Activated CD4-positive, alpha-beta T cell treated with anti-CD3 and anti-CD28 coated beads for 1 hour (primary cell): Measurements from ENCODE around the gene INSRR.

Source experiments
- DNase-seq: peaks from one replicate; pipeline ENCODE4 v3.0.0-alpha.2; 2020

Gene INSRR

DNA sequence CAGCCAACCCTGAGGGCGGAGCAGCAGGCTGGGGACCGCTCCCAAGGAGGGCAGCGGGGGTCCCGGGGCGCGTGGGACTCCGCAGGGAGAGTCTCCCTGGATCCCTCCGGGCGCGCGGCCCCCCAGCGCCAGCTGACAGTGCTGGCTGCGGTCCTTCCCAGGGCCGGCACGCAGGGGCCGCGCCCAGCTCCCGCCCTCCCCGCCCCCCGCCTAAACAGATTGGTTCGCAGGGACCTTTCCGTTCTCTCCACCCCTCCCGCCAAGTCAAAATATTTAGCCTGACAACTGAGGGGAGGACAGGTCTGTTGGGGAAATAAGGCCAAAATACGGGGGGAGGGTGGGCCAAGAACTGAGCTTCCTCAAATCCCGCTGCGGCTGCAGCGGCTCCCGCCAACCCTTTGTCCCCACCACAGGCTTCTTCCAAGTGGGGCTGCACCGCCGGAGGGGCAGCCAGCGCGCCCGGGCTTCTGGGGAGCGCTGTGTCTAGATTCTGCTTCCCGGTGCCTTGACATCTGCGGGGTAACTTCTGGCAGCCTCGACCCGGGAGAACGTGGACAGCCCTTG, at the start of gene INSRR:
INSRR (minus strand) TSS at position 159 of the 564 bp plus-strand sequence. CDS start 496 bp downstream, outside the sequence.
- DNase-seq: no peak

DNA sequence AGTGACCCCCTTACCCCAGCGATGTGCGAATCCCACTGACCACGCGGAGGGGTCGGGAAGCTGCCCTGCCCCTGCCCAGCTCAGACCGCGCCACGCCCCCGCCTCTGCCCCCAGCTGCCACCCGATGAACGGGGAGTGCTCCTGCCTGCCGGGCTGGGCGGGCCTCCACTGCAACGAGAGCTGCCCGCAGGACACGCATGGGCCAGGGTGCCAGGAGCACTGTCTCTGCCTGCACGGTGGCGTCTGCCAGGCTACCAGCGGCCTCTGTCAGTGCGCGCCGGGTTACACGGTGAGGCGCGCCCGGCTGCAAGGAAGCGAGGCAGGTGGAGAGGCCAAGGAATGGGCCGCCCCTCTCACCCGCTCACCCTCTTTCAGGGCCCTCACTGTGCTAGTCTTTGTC, 49.6 kb upstream of the INSRR start:
- DNase-seq: no peak

DNA sequence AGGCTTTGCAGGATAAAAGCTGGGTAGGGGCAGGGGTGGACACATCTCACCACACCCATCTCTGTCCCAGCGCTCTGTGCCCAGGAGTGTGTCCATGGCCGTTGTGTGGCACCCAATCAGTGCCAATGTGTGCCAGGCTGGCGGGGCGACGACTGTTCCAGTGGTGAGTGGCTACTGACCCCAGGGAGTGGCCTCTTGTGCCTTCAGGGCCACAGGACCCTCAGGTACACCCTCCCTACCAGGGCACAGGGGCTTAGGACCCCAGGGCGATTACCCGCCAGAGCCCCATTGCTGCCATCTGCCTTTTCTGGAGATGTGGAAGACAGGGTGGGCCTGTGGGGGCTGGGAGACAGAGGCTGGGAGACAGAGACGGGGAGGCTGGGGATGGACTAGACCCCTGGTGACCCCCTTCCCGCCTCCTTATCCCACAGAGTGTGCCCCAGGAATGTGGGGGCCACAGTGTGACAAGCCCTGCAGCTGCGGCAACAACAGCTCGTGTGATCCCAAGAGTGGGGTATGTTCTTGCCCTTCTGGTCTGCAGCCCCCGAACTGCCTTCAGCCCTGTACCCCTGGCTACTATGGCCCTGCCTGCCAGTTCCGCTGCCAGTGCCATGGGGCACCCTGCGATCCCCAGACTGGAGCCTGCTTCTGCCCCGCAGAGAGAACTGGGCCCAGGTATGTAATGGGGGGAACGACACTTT, 47.4 kb upstream of the INSRR start:
- no peak for DNase-seq

DNA sequence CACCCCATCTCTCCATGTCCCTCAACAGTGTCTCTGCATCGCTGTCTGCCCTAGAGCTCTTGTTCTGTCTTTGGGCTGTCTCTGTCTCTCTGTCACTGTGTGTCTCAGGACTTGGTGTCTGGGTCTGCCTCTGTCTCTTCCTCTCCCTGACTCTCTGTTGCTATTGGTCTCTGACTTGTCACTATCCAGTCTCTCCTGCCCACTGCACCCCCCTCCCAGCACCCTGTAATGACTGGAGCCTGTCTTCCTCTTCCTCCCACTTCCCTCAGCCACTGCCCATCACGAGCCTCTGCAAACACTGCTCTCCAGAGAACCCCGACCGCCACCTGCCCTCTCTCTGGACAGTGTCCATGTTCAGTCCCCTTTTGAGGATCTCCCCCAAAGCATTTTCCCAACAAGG, 46.7 kb upstream of the INSRR start:
- DNase-seq: no peak

DNA sequence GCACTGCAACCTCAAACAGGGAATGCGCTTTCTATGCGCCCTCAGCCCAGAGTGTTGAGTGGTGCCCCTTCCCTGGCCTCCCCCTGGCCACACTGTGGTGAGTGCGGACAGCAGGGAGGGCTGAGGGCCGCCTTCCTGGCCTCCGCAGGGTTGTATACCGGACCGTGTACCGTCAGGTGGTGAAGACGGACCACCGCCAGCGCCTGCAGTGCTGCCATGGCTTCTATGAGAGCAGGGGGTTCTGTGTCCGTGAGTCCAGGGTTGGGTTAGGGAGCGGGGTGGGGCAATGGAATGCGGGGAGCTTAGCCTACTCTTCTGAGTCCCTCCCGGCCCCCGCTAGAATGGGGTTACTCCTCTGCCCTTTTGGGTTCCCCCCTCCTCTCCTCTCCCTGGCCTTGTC, 46.3 kb upstream of the INSRR start:
- DNase-seq: no peak

DNA sequence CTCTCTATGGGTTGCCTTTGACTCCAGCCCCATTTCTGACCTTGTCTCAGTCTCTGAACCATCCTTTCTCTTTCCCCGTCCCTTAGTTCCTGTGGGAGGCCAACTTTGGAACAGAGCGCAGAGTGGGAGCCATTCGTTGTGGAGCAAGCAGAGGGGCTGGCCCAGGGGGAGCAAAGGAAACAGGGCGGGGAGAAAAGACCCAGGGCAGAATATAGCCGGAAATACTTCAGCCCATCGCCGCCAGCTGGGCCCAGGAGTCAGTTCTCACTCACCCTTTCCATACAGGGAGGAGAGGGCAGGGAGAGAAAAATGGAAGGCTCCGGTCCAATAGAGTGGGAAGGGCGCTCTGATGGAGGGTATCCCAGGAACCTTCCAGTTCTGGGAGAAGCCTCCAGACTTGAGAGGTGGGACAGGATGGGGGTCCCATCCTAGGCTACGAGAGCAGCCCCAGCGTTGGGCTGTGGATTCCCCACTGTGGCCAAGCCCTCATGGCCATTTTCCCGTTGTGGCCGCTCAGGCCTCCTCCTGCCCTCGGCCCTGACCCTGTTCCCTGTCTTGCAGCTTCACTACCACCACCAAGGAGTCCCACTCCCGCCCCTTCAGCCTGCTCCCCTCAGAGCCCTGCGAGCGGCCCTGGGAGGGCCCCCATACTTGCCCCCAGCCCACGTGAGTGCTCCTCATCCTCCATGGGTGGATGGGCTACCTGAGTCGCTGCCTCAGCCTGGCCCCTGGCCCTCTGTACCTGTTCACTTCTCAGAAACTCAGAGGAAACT, 45.5 kb upstream of the INSRR start:
- no peak for DNase-seq

DNA sequence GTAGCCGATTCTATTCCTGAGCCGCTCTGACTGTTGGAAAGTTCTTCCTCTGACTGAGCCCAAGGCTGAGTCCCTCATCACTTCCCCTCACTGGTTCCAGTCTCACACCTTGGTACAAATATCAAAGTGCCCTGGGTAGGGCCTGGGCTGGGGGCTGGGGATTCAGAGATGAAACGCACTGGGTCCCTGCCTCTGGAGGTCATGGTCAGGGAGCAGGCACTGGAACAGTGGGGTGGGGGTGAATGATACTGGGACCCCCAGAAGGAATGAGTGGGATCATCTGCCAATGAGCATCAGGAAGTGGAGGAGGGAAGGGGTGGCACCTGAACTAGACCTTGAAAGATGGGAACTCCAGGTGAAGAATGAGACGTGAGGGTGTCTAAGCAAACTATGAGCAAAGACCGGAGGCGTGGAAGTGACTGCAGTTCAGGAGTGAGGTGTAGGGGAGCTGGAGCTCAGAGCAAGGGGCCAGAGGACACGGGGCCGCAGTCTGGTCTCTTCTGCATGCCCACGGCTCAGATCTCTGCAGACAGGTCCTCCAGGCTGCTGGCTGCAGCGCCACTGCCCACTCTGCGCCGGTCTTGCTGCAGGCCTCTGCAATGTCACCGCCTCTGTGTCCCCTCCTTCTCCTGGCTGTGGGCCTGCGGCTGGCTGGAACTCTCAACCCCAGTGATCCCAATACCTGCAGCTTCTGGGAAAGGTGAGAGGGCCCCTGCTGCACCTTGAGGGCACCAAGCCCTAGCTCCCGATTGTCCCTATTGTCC, 44.6 kb upstream of the INSRR start:
- DNase-seq: no peak

DNA sequence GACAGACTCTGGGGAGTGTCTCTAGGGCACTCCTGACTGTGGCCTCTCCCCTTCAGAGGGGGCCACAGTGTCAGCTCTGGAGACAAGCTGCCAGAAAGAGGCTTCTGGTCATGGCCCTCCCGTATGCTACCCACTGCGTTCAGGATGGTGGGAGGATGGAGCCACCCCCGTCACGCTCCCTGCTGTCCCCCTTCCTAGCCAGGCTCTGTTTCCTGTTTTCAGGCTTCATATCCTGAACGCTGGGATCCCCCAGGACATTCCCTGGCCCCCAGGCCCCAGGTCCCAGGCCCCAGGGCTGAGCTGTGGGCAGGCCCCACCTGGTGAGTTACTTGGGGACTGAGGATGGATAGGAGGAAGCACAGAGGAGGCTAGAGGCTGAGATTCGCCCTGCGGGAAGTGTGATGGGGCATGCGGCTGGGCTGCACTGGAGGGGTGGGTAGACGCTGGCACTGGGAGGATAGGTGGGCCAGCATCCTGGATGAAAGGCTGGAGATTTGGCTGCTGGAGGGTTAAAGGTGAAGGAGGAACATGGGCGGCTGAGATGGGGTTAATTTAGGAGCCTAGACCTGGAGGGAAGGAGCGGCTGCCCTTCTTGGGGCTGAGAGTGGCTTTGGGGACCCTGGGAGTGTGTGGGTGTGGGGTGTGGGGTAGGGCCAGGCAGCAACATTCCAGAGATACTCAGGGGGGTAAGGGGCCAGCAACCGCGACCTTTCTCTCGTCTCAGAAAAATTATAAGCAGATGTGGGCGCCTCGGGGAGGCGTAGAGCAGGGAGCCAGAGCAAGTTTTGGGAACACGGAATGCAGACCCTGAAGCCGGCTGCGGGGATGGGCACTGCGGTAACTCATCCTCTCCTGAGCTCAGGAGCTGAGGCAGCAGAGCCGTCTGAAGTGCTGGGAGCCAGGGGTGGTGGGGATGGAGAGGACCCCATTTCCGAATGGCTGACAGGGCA, 43.3 kb upstream of the INSRR start:
- no peak for DNase-seq

DNA sequence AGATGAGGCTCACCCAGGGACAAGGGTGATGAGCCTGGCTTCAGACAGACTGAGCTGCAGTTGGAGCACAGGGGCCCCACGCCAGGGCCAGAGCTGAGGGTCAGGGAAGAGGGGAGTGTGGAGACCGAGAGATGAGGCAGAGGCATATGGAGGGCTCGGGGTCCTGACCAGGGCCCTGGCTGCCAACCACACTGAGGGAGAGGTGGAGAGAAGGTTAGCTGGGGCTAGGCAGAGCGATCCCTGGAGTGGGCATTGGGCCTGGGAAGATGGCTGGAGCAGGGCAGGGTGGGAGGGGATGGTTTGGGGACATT, 42.6 kb upstream of the INSRR start:
- DNase-seq: no peak

DNA sequence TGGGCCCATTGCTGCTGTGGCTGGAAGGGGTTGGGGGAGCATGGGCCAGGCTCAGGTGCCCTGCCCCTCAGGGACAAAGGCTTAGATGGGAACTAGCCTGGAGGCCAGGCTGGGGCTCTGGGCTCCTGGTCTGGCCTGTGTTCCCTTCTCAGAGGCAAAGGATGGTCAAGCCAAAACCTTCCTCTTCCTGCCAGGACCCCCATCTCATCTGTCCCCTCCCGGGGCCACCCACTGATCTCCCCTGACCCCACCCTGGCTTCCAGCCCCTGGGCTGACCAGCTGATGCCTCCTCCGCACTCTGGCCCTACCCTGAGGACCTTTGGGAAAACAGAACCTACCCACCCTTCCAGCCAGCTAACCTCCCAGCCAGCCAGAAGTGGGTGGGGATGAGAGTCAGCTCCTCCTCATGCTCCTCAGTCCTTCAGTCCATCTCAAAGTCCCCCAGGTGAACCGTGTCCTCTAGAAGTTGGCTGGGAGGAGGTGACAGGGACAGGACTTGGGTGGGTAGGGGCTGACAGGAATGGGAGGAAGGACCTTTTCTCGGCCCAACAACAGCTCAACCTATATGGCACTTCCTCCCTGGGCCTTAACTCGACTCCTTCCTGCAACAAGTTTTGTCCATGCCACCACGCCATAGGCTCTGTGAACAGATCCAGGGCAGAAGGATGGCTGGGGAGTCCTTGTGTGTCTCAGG, 42.1 kb upstream of the INSRR start:
- no peak for DNase-seq

DNA sequence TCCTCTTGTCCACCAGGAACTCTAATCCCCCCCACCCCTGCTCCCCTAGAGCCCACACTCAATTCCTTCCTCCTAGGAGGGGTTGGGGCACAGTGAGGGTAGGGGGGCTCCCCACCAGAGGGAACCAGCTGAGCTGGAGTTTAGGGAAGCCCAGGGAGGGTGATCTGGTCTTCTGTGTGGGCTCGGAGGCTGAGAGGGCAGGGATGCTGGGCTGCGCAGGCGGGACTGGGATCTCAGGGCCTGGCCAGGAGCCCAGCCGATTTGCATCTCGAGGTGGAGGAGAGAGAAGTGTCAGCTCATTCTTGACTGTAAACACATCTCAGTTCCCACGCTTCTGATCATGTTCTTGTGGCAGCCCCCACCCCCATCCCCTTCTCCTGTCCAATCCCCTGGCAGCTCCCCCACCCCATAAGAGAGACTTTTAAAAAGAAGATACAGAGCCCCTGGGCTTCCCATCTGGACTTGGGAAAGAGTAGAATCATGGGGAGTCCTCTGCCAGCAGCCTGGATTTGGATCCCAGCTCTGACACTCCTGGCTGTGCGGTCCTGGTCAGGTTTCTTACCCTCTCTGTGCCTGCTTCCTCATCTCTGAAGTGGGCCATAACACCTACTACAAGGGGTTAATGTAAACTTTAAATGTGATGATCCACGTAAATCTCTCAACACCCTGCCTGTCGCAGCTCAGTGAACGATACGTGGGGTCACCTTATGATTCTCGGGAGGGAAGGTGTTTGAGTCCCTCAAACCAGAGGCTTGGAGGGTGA, 41.2 kb upstream of the INSRR start:
- DNase-seq: no peak

DNA sequence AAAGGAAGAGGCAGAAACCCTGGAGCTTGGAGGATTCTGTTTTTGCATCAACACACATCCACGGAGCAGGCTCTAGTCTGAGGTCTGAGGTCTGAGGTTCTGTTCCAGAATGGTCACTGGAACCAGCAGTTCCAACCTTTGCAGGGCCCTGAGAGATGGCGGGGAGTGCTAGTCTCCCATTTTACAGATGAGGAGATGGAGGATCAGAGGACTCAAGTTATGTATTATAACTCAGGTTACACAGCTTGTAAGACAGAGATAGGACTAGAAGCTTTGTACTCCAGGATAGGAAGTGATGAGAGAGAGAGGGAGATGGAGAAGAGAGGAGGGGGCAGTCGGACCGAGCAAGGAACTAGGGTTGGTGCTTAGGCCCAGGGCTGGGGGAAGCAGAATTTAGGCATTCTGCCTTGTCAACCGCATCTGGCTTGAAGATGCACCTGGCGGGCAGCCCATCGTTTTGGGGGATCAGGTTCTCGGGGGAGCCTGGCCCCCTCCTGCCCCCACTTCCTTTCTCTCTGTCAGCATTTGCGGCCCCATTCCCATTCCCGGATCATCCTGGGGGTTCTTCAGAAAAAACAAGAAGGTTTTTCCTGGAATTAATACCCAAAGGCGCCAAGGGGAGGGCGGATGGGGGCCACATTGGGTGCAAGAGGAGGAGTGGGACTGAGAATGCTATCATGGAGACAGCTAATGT, 40.2 kb upstream of the INSRR start:
- no peak for DNase-seq

DNA sequence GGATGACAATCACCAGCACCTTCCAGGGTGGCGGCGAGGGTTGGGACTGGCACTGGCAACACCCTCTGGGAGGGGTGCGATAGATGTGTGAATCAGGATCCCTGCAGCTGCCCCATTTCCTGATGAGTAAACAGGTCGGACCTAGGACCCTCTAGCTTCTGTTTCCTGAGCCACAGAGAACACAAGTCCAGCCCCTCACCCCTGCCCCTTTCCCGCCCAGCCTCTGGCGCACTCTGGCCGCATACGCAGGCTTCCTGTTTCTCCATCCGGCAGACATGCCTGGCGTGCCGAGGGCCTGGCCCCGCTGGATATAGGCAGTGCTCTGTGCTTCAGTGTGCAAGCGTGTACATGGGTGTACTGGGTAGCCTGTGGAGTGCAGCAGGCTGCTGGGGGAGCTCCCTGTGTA, 39.2 kb upstream of the INSRR start:
- DNase-seq: no peak

DNA sequence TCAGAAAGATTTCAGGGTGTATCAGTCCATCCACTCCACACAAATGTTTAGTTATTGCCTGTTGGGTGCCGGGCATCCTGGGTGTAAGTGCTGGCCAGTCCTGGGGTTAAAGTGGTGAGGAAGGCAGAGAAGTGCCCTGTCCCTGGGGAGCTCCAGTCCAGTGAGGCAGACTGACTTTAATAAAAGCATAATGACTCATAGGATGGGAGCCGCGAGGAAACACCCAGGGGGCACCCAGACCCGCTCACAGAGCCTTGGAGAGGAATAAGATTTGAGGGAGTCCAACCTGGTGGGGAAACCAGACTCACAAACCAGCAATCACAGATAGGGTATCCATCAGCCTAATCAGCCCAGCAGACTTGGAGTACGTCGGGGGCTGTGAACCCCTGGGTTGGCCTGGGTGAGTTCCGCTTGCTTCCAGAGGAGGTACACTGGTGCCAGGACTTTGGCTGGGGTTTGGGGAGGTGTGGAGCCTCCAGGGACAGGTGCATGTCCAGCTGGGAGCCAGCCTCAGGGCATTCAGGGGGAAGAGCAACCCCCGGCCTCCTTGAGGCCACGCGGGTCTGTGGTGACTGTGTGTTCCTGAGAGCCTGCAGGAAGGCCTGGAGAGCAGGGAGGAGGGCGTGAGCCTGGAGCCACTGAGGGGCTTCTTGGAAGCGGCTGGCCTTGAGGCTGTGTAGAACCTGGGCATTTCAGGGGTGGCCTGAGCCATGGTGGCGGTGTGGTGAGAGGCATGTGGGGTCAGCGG, 38.3 kb upstream of the INSRR start:
- DNase-seq: no peak

DNA sequence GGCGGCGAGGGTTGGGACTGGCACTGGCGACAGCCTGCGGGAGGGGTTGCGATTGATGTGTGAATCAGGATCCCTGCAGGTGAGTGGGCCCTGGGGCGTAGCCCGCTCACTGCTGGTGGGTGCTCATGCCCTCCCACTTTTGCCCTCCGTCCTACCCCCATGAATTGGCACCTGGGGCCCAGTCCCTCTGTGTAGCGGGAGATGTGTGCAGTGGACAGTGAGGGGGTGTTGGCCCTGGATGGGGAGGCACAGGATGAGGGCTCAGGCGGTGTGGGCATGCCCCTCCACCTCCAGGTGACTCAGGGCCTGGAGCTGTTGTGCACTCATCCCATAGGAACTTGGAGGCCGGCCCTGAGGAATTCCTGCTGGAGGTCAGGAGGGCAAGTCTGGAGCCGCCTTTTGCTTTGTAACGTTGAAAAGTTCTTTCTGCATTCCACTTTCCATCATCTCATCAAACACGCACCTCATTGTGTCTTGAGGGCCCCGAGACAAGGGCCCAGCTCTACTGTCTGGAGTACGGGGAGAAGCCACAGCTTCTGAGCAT, 37.6 kb upstream of the INSRR start:
- DNase-seq: no peak

DNA sequence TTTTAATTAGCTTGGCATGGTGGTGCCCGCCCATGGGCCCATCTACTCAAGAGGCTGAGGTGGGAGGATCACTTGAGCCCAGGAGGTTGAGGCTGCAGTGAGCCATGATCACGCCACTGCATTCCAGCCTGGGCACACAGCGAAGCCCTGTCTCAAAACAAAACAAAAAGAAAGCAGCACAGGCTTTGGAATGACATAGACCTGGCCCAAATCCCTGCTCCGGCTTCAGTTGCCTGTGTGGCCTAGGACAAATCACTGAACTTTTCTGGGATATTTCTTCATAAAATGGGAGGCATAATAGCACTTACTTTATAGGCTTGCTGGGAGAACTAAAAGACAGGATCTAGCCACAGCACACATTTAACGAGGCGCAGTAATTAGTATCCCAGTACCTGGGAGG, 37.0 kb upstream of the INSRR start:
- no peak for DNase-seq

DNA sequence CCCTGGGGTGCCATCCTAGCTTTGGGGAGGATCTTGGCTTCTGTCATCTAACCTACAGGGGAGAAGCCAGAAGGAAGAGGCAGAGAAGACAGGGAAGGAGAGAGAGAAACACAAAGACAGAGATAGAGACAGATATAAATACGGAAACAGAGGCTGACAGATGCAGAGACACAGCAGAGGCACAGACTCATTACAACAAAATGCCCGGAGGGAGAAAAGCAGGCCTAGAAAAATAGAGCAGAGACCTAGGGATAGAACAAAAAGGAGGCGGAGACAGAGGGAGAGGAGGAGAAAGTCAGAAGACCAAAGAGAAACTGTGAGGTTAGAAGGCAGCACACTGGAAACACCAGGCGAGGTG, 36.5 kb upstream of the INSRR start:
- no peak for DNase-seq

DNA sequence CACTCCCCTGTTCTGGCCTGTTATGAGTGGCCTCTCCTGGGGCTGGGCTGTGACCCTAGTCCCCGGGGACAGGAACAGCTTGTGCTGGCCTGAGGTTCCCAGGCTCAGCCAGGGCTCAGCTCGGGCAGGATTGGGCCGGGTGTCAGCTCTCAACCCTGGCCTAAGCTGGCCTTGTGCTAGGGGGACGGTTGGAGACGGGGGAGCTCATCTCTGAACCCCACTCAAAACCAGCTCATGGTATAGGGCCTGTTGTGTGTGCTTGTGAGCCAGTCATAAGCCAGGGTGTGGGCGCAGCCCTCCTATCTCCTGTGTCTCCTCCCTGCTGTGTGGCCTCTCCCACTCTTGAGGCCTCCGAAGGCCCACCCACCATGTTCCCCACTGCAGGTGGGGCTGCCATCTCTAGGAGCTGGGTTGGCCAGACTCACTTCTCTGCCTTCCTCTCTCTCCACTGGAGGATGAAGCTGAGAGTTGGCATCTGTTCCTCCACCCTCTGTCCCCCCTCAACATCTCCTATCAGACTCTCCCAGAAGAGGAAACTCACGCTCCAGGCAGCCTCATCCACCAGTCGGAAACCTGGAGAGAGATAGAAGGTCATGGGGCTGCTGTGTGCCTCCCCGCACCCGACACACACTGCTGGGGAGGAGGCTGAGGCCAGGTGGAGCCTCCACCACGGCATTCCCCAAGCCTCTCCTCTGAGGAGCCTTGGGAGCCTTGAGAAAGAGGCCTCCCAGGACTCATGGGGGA, 36.0 kb upstream of the INSRR start:
- no peak for DNase-seq

DNA sequence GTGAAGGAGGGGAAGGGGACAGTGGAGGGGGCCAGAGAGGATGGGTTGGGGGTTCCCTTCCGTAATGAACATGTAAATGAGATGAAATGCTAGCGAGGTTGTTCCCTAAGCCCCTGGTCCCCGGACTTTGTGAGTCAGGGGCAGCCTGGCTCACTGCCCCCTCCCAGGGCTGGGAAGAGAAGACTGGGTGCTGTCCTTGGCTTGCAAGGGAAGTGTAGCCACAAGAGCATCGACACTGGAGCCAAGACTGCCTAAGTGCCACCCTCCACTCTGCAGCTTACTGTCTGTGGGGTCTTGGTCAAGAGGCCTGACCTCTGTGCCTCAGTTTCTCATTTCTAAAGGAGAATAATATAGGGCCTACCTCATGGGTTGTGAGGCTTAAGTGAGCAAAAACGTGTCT, 35.1 kb upstream of the INSRR start:
- DNase-seq: no peak
